ENCODE results near the gene ANKRD29.

- no peak for TF ChIP-seq POLR2A (IDR thresholded peaks at IDR 0.05)
- no peak for TF ChIP-seq CTCF (IDR thresholded peaks at IDR 0.05)
- no peak for TF ChIP-seq POLR2AphosphoS5 (IDR thresholded peaks at IDR 0.05)
- no peak for TF ChIP-seq EP300 (IDR thresholded peaks at IDR 0.05)
Observed at GRCh38 chr18:23648940-23649607, 13.6 kb downstream of the ANKRD29 start.

Measured in stomach (tissue), 4 donors.